ENCODE measurements around the gene COPS6.

Gene COPS6

GRCh38 chr7:100102950-100103840, 14.4 kb downstream of the COPS6 start:
- no peak for DNase-seq

- DNase-seq, result no peak
These were observed 16.8 kb downstream of the COPS6 start for GRCh38 chr7:100105534-100105933.

- DNase-seq, result no peak
These were observed 17.9 kb downstream of the COPS6 start for GRCh38 chr7:100106633-100107032.

GRCh38 chr7:100107125-100107737, 18.5 kb downstream of the COPS6 start:
- no peak for DNase-seq

GRCh38 chr7:100107890-100108289, 19.1 kb downstream of the COPS6 start:
- no peak for DNase-seq

GRCh38 chr7:100109521-100110163, 20.9 kb downstream of the COPS6 start:
- DNase-seq, result no peak

GRCh38 chr7:100111156-100111555, 22.4 kb downstream of the COPS6 start:
- no peak for DNase-seq

GRCh38 chr7:100111914-100112313, 23.1 kb downstream of the COPS6 start:
- DNase-seq, result no peak

GRCh38 chr7:100115026-100115425, 26.3 kb downstream of the COPS6 start:
- no peak for DNase-seq

GRCh38 chr7:100118388-100119071, 29.8 kb downstream of the COPS6 start:
- no peak for DNase-seq

GRCh38 chr7:100119072-100119969, 30.6 kb downstream of the COPS6 start, which contains the start of the genes CNPY4 and TAF6:
Gene CNPY4 (plus strand): TSS chr7:100119634. CDS start chr7:100119745, 111 bp downstream.
Gene TAF6 (minus strand): TSS chr7:100119358. CDS start chr7:100114209, 5,149 bp downstream.
- DNase-seq, result peak; percentile 84

- peak; percentile 50 for DNase-seq
These were observed 31.4 kb downstream of the COPS6 start for GRCh38 chr7:100119970-100120732.

GRCh38 chr7:100120733-100121036, 31.9 kb downstream of the COPS6 start:
- no peak for DNase-seq

- no peak for DNase-seq
These were observed 33.3 kb downstream of the COPS6 start for GRCh38 chr7:100122067-100122466.

GRCh38 chr7:100122568-100122967, 33.8 kb downstream of the COPS6 start:
- no peak for DNase-seq

GRCh38 chr7:100124301-100125230, 35.8 kb downstream of the COPS6 start:
- DNase-seq, result no peak

- DNase-seq, result no peak
These were observed 37.6 kb downstream of the COPS6 start for GRCh38 chr7:100126239-100126930.

- peak; percentile 67 for DNase-seq
These were observed 38.4 kb downstream of the COPS6 start, which contains the start of gene MBLAC1 for GRCh38 chr7:100126931-100127865. Gene MBLAC1 (plus strand): TSS chr7:100126967. CDS start chr7:100127396, 429 bp downstream.

All from NCI-H446 treated with DMSO at 0.1 percent for 48 hours (cell line).